HG03108 (cell line): ENCODE measurements around the gene SSTR3.

Experiments
- ATAC-seq: cut with Tn5 transposase; IDR thresholded peaks from one replicate; pipeline ENCODE4 v1.9.1; 2021; ENCODE audit warnings: moderate library complexity; ENCODE audit not compliant: unreplicated experiment

Gene SSTR3

DNA sequence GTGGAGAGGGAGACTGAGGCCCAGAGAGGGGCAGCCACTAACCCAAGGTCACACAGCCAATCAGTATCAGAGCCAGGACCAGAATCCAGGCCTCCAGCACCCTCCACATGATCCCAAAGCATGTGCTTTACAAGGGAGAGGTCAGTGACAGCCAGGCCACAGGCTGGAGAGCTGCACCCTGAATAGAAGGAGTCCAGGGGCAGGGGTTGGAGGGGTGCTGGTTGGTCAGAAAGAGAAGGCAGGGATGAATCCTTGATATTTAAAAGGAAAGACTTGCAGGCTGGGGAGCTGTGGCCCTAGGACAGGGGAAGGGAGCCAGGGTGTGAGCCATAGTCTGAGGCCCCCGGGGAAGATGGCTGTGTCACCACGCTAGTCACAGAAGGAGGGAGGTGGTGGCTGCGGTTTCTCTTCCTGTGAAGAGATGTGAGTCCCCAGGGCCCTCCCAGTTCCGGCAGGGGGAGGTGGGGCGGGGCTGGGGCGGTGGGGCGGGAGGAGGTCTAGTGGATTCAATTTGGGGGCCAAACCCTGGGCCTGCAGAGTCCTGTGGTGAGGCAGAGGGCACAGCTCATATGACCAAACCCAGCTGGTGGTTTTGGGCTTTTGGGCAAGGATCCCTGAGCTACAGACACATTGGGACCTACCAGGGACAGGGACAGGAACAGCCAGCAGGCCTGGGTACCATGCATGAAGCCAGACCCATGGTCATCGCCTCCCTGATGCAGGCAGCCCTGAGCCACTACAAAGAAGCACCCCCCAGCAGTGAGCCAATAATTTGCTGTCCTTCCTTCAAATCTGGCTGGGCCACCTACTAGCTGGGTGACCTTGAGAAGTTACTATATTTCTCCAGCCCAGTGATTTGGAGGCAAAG lies 17.8 kb upstream of the SSTR3 start:
- ATAC-seq: peak; percentile 41

DNA sequence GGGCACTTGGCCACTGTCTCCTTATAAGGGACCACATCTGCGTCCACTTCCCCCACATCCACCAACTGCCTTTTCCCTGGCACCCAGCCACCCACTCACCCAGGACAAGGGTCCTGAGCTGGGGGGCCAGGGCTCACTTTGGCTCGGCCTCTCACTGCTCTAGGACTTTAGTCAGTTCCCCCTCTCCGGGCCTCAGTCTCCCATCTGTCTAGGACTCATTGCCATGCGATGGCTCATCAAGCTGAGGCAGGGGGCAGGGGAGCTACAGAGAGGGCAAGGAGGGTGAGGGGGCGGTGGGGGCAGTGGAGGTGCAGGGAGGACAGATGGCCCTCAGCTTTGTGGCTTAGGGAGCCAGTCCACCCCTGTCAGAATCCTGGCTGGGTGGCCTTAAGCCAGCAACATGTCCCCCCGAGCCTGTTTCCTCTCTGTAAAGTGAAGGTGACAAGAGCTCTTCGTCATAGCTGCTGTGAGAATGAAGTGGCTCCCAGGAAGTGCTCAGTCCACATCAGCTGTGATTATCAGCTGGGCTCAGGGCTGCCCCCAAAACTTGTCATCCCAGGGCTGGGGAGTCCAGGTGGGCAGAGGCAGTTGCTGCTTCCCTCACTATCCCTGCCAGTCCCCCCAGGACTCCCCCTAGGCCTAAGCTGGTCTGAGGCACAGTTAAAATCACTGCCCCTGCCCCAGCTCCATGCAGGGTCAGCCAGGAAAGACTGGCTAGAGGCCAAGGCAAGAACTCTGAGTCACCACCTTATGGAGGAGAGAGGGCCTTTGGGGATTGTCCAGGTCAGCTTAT lies 16.9 kb upstream of the SSTR3 start:
- ATAC-seq: no peak

DNA sequence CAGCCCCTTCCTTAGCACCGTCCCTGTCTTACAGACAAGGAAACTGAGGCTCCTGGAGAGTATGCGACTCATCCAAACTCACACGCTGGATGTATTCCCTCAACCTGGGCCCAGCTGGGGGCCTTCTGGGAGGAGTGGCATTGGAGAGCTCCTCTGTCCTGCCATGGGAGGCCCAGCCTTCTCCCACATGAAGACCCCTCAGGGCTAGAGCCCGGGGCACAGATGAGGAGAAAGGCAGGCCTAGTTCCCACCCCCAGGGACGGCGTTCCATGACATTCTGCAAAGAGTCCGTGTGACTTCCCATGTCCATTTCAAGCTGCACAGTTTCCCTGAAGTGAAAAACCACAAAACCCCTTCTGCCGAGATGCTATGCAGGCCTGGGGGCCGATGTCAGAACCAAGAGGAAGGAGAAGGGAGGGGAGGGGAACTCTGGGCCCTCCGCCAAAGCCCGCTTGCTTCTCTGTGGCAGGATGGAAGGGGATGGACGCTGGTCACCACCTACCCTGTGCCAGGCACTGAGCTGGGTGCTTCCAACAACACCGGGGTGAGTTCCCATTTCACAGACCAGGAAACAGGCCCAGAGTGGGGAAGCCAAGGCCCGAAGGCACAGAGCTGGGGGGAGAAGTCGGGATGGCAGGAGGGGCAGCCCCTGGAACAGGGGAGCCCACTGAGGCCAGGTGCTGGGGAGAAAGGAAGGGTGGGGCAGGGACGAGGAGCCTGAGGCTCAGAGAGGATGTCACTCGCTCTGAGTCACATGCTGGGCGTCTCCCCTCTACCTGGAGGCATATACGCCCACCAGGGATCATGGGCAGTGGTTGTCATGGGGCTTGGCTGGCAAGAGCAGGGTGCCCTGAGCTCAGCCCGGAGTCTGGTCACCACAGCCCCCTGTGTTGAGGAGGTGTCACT lies 16.1 kb upstream of the SSTR3 start:
- no peak for ATAC-seq

DNA sequence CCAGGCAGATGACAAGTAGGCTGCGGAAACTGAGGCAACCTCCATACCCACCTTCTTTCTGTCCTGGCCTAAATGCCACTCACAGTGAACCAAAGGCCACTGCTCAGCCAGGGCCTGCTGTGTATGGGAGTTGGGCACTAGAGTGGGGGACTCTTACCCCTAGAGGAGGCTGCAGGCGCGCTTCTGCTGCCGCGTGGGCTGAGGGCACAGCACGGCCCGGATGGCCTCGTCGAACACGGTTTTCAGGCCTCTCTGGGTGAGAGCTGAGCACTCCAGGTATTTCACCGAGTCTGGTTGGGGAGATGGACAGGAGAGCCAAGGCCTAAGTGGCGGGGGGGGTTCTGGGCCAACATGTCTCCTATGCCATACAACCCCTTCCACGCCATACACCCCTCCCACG lies 14.2 kb upstream of the SSTR3 start:
- ATAC-seq: no peak

DNA sequence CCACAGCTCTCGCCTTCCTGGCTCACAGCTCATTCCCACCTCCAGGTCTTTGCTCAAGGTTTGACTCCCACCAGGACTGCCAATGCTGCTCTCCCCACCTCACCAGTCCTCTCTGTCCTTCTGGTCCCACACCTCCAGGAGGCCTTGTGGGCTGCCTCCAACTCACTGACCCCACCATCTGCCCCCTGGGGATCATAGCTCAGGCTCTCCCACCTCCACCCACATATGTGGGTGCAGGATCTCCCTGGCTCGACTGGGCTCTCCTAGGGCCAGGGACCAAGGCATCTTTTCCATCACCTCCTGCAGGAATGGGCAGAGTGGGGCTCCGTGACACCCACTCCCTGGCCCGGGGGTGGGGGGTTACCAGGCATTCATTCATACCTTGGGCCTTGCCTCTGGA lies 13.8 kb upstream of the SSTR3 start:
- no peak for ATAC-seq

DNA sequence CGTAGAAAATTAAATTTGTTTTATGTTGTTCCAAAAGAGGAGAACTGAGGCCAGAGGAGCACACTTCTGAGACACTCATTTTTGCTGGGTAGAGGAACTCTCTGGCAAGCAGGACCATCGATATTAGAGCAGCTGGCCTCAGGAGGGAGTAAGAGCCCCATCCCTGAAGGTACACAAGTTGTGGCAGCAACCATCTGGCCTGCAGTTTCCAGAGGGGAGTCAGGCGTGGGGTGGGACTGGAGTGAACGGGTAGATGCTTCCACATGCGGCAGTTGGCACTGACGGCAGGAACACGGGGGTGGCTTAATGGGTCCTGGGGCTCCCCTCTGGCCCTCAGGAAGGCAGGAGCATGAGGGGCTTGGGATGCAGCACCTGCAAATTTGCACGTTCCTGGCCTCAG lies 13.2 kb upstream of the SSTR3 start:
- no peak for ATAC-seq

DNA sequence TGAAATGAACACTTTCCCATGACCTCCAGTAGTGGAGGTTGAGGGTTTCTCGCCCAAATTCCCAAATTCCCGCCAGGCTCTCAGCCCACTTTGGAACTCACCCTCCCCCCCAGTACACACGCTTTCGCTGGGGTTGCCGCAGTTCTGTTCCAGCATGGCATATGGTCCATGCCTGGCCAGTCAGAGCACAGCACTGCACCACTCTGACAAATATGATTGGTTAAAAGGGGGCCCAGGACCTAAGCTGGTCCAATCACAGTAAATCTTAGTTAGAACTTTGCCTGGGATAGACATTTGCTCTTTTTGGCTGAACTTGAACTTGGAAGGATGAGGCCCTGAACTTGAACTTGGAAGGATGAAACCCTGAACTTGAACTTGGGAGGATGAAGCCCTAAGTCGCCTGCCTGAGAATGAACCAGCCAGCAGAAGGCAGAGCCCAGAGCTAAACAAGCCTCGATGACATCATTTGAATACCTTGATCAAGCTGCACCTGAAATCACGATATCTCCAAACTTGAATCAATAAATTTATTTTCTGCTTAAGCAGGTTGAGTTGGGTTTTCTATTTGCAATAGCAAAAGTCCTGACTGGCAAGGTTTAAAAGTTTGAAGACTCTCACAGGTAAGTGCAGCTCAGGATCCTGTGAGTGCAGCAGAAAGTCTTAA lies 12.6 kb upstream of the SSTR3 start:
- ATAC-seq: no peak

DNA sequence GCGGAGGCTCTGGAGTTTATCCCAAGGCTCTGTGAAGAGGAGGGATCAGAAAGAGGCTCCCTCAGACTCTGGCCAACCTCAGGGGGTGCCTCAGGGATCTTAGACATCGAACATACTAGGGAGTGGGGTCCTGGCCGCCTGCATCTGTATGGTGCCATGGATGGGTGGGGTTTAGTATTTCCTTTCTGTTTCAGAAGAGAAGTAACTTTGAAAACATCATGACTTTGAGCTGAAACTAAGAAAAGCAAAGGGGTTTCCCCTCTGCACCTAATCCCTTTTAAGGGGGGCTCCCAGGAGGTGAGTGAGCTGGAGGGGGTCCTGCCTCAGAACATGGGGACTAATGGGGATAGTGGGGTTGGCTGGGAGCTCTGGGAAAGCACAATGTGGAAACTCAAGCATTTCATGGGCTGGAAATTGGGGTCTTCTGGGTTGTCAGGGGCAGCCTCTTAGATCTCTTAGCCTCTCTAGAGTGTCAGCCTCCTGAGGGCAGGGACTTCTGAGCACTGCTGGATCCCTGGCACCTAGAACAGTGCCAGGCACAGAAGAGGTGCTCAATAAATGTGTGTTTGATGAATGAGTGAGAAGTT lies 11.8 kb upstream of the SSTR3 start:
- peak; percentile 28 for ATAC-seq

DNA sequence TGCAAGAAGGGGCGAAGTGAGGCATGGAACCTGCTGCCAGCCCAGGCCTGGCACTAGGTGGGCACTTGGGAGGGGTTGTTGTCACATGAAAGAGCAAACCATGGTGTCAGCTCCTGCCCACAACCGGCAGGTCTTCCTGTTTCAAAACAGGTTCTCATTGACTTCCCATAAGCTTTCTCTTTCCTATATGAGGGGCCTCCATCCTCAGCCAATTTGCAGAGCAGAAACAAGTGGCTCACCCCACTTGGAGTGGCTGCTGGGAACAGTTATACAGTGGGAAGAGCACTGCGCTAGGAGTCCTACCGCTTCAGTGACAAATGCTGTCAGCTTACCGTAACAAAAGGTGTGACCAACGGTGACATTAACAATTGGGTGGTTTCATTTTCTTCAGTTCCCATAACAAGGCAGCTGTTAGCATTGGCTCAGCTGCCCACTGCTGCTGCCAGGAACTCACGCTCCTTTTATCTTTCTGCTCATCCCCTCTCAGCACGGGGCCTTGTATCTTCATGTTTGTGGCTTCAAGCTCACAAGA lies 10.2 kb upstream of the SSTR3 start:
- ATAC-seq: no peak

DNA sequence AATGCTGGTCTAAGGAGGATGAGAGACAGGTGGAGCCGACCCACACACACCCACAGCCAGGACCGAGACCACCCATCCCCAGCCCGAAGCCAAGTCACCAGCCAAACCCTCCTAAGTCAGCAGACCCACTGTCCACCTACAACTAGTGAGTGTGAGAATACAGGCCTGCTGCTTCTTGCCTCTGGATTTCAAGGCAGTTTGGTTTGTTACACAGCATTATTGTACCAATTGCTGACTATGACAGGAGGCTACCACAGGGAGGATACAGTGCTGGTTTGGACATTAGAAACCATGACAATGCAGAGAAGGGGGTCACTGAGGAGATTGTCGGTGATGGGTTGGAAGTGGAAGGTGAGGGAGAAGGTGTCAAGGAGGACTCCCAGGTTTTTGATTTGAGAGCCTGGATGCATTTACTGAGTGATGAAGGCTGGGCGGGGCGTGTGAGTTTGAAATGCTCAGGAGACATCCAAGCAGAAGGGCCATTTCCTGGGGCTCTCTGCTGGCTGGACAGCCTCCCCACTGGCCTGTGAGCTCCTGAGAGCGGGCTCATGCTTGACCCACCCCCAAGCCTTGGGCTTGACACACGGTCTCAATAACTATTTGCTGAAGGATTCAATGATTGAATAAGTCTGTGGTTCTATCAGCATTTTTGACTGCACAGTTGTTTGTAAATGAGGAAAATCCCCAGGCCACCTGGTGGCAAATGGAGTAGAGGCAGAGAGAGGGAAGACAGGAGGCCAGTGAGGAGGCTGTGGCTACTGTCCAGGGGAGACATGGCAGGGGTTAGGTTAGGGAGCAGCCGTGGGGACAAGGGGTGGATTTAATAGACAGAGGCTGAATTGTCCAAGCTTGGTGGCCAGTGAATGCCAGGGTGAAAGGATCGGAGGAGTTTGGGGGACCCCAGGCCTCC lies 9.4 kb upstream of the SSTR3 start:
- no peak for ATAC-seq

DNA sequence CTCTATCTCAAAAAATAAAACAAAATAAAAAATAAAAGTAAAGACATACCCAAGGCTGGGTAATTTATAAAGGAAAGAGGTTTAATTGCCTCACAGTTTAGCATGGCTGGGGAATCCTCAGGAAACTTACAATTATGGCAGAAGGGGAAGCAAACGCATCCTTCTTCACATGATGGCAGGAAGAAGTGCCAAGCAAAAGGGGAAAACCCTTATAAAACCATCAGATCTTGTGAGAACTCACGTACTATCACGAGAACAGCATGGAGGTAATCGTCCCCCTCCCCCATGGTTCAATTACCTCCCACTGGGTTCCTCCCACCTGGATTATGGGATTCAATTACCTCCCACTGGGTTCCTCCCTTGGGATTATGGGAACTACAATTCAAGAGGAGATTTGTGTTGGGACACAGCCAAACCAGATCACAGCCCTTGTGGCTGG lies 8.3 kb upstream of the SSTR3 start:
- no peak for ATAC-seq

DNA sequence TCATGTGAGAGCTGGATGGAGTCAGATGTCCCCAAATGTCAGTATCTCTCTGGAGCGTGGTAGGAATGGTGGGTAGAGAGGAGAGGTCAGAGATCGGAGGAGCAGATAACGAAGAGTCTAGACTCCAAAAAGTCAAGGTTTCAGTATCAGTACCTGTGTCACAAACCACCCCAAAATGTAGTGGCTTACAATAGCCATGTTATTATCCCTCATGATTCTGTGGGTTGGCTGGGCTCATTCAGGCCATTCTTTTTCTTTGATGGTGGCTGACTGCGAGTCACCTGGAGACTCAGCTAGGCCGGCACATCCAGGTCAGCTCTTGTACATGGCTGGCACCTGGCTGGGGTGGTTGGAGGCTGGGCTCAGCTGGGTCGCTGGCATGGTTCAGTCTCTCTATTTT lies 7.3 kb upstream of the SSTR3 start:
- ATAC-seq: no peak

DNA sequence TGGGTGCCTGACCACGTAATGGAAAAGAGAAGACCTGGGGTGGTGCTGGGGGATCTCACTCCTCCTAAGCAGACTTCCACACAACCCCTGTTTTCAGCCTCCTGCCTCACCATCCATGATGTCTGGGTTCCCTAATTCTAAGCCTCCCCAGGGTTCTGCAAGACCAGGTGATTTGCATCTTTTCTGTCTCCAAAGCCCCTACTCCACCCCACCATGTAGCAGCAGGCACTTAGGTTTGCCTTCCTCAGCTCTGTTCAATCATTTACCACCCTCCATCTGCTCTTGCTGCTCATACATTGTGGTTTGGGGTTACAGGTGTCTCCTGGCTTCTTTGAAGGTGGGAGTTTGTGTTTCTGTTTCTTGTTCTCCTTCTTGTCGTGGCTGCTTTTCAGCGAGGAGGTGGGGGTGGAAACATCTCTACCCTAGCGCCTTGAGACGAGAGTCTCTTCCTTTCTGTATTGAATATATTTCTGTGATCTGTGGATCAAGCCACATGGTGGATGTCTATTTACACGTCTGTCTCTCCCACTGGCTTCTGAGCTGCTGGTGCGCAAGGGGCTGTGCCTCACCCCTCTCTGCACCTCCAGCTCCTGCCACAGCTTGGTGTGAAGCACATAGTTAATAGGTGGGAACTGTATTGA lies 6.6 kb upstream of the SSTR3 start:
- peak; percentile 66 for ATAC-seq

DNA sequence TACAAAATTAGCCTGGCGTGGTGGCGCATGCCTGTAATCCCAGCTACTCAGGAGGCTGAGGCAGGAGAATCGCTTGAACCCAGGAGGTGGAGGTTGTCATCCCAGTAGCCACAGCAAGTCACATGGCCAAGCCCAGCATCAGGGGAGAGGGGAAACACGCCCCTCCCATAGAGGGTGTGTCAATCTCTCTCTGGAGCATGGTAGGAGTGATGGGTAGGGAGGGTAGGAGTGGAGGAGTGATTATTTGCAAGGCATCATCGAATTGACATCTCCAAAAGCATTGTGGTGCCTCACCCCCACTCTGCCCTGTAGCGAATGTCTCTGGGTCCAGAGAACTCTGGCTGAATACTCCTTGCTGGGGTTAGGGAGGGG lies 6.1 kb upstream of the SSTR3 start:
- ATAC-seq: no peak

DNA sequence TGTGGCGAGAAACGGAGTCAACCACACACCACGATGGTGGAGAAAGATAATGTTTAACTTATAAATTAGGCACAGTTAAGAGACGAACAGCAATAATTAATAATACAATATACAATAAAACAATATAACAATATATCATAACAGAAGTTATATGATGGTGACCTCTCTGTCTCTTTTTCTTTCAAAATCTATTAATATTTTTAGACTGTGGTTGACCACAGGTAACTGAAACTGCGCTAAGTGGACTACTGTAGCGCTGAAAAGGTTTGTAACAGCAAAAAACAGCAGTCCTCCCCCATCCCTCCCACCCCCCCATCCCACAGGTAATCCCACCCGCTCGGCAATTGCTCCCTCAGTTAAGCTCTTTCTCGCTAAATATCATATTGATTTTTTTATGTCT lies 3.6 kb upstream of the SSTR3 start:
- no peak for ATAC-seq

DNA sequence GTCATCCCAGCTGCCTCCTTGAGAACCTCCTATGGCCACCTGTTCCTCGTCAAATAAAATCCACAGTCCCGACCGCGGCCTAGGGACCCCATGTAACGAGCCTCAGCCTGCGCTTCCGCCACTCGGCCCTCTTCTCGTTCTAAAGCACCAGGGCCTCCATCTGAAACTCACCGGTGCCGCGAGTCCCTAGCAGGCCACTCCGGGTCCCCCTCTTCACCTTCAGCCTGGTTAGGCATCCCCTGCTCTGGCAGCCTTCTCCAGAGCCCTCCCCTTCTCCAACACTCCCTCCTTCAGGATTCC lies 2.4 kb upstream of the SSTR3 start:
- no peak for ATAC-seq

DNA sequence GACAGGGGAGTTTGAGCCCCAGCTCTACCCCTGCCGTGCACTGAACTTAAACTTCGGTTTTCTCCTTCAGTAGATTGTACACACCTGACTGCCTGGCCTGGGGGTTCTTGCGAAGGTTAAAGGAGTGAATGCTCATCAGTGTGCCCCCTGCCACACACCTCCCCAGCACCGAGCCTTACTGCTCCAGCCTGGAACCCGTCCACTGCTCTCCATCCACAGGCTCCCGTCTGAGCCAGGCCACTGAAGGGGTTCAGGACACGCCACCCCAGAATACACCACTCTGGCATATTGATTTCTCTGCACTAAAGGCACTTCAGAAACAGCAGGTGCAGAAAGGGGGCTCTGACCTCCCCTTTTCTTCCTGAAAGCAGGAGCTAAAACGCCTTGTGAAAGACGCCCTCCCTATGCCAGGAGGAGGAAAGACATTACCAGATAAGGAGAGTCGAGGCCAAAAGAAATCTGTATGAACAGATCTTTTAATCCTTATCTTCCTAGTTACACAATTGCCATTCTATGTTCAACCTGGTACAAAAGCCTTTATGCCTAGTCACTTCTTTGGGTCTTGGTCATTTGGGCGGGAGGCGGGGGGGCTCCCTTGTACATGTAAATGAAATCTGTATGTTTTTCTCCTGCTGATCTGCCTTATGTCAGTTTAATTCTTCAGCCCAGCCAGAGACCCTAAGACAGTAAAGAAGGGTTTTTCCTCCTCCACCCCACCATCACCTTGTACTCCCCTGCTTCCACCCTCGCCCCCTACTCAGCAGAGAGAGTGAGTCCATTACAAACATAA lies 1.9 kb upstream of the SSTR3 start:
- no peak for ATAC-seq
